GM18868 (cell line): Measurements from ENCODE around the gene CRAT.
A peak's percentile ranks its signal among the peaks of the same experiment; 100 is the strongest.

Experiments
- ATAC-seq: cut with Tn5 transposase; IDR thresholded peaks from one replicate; pipeline ENCODE4 v1.9.1; 2021; ENCODE audit warnings: mild to moderate bottlenecking, moderate library complexity; ENCODE audit not compliant: unreplicated experiment

The CRAT gene

GRCh38 chr9:129068990-129069861 lies 41.4 kb downstream of the CRAT start:
- peak; percentile 87 for ATAC-seq

DNA sequence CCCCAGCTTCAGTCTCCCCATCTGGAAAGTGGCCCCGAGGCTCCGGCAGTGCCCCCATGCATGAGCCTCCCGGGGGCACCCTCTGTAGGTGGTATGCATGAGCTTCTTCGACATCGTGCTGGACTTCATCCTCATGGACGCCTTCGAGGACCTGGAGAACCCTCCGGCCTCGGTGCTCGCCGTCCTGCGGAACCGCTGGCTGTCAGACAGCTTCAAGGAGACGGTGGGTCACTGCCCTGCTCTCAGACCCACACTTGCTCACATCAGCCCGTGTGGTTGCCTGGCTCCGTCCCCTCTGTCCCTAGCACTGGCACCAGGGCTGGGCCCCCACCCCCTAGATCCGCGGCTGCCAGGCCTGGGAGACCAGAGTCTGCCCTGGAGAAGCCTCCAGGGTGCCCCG lies 42.5 kb downstream of the CRAT start:
- ATAC-seq, result no peak

- no peak for ATAC-seq
Observed at GRCh38 chr9:129064499-129064908, 46.1 kb downstream of the CRAT start.

DNA sequence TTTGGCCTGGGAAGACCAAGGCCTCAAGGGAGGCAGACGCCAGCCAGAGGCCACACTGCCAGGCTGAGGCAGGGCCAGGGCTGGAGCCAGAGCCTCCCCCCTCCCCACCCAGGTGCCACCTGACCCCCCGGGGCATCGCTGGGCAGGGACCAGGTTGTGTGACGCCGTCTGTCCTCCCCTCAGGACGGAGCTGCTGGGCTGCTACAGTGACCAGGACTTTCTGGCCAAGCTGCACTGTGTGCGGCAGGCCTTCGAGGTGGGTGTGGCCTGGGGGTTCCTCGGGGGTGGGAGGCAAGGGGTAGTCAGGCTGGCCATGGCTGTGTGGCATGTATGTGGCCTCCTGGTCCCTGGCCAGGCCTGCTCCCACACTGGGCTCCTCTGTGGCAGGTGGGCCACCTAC lies 47.5 kb downstream of the CRAT start:
- ATAC-seq, result no peak

- no peak for ATAC-seq
Observed at GRCh38 chr9:129060991-129061390, 49.6 kb downstream of the CRAT start.

DNA sequence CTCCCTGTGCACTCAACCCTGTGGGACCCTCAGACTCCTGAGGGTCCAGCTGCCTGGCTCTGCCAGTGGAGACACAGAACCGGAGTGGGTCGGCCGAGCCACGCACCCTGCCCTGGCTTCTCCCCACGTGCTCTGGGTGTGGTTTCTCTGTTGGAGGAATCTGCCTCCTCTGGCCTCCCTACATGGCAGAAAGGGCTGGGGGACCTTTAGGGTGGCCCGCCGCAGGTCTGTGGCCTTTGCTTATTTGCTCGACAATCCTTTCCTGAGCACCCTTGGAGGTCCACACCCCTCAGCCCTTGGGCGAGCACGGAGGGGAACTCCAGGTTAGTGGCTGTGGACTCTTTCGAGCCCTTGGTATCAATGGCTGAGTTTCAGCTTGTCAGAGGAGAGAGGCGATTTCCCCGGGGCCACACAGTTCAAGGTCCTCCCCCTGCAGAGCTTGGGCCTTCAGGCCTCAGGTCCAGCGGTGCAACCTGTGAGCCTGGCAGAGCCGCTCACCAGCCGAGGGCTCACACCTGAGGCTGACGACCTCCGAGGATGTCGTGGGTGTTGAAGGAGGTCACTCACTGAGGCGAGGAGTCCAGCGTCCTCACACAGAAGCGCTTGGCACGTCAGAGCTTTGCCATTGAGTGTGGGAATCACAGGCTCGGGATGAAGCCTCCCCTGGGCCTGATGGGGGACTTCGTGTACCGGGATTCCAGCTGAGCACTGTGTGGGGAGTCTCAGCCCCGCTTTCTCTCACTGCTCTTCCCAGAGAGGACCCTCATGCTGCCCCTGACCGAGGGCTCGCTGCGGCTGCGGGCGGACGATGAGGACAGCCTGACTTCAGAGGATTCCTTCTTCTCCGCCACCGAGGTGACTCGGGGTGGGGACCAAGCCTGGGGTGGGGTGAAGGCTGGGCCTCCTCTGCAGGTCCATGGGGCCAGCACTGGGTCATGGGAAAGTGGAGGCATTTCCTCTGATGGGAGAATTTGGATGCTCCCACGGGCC lies 50.5 kb downstream of the CRAT start:
- no peak for ATAC-seq

GRCh38 chr9:129058965-129059795 lies 51.4 kb downstream of the CRAT start:
- no peak for ATAC-seq

- no peak for ATAC-seq
Observed at GRCh38 chr9:129054163-129054851, 56.3 kb downstream of the CRAT start.

- no peak for ATAC-seq
Observed at GRCh38 chr9:129053020-129053419, 57.6 kb downstream of the CRAT start.

DNA sequence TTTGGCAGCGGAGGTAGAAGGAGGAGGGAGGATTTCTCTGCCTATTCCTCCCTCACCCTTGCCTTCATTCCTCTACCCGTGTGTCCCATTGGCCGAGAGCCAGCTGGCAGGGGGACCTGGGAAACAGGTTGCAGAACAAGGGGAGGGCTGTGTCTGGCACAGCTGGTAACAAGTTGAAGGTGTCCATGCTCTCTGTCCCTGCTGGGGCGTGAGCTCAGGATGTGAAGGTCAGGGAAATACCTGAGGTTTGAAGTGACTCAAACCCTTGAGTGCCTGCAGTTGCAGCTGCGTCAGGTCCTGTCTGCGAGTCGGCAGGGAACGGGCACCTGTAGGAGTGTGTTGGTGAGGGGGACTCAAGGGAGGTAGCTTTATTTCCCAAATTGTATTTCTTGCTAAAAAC lies 58.0 kb downstream of the CRAT start:
- ATAC-seq, result no peak
